H1 (cell line): ENCODE measurements around the gene TPD52L1. TPM values are rescaled to one million over a fixed set of nuclear protein-coding genes. Genes with fewer than 3 reads are reported as not detected.

Source experiments
- CBX8 ChIP-seq: fragments of 300-800, 300-1000 bp; sonication (generic); IDR thresholded peaks from 2 replicates; pipeline ENCODE4 v1.7.1; 2016; ENCODE audit warnings: low read depth, low read length, borderline replicate concordance
- EZH2 ChIP-seq: fragments of 200-600 bp; sonication (generic); IDR thresholded peaks from 2 replicates; pipeline ENCODE4 v1.7.1; 2012; ENCODE audit warnings: low read depth, mild to moderate bottlenecking, moderate library complexity, low read length, inconsistent platforms; ENCODE audit not compliant: severe bottlenecking
- JUND ChIP-seq: IDR thresholded peaks from 2 replicates; pipeline ENCODE4 v1.6.1; 2011; ENCODE audit warnings: mild to moderate bottlenecking, improper control_type of control experiment, low read length
- SRF ChIP-seq: IDR thresholded peaks from 2 replicates; pipeline ENCODE4 v1.6.1; 2011; ENCODE audit warnings: mild to moderate bottlenecking, low read depth, low read length, moderate library complexity
- TCF12 ChIP-seq: IDR thresholded peaks from 2 replicates; pipeline ENCODE4 v1.6.1; 2011; ENCODE audit warnings: low read depth, mild to moderate bottlenecking, low read length
- TEAD4 ChIP-seq: IDR thresholded peaks from 2 replicates; pipeline ENCODE4 v1.6.1; 2012; ENCODE audit warnings: low read depth, low read length, inconsistent platforms, mixed read lengths
- YY1 ChIP-seq: IDR thresholded peaks from 2 replicates; pipeline ENCODE4 v1.6.1; 2011; ENCODE audit warnings: low read depth, mild to moderate bottlenecking, low read length
- polyA plus RNA-seq, 7 experiments: library from polyadenylated mRNA; depleted of rRNA in 3 of 7; stranded (reverse) in 5 of 7; unstranded in 2 of 7; fragments of >200 nt in 5 of 7; fragments of 200-250 nt in 2 of 7; gene quantifications; 1 replicate in 5 of 7; 2 replicates in 1 of 7; 4 replicates in 1 of 7; pipeline versions ENCODE4 v1.2.1 to v1.2.3, GENCODE V29; 2011 to 2013; ENCODE audit warnings: missing spikeins in 2 of 7, mixed read lengths in 2 of 7
- total RNA-seq: library from RNA; stranded (reverse); fragmentation: NEBNext Ultra II Directional; extraction: Animal tissue kit (Norgen Biotek cat#: 25700); gene quantifications from 2 replicates; pipeline ENCODE4 v1.2.1, GENCODE V29; 2021
- TF ChIP-seq, protein P1 (sequence below): IDR thresholded peaks from 2 replicates; pipeline ENCODE4 v1.6.1; 2011; ENCODE audit warnings: low read length, improper control_type of control experiment

The TPD52L1 gene
- total and polyA plus RNA-seq, 2 of the 8 experiments (the other 6 are each of a cell fraction or from before 2014, with no cell fraction given): 7.4 to 14.2 TPM

DNA sequence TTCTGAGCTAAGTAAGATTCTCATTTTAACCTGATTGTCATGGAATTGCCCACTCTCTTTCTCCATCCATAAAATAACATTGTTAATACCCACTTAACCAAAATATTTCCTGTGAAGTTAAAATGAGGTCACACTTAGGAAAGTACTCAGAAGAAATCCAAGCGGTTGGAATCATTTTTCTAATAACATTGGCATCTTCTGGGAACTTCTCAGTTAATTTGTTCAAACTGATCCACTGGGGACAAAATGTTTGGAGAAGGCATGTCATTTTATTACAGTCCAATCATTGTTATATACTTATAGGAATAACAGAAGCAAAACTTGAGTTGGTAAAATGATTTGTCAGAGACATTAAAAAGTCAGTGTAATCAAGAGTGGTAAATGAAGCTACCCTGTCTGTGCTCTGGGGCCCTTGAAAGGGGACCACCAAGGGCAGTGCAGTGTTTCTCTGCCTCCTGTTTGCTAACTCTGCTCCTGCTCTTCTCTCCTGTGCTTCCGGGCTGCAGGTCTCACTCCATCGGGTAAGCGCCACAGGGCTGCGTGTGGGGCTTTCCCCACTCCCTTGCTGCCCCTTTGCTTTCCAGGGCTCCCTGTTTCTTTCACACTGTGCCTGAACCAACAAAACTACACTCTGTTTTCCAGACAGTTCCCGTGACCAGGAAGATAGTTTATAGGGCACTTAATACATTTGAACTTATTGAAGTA is 98.1 kb downstream of the TPD52L1 start (continued):
- TF ChIP-seq TEAD4 (no peak), EZH2 (no peak), SRF (no peak), CBX8 (no peak), TCF12 (no peak), YY1 (no peak), JUND (no peak)
- TF ChIP-seq, protein P1, sequence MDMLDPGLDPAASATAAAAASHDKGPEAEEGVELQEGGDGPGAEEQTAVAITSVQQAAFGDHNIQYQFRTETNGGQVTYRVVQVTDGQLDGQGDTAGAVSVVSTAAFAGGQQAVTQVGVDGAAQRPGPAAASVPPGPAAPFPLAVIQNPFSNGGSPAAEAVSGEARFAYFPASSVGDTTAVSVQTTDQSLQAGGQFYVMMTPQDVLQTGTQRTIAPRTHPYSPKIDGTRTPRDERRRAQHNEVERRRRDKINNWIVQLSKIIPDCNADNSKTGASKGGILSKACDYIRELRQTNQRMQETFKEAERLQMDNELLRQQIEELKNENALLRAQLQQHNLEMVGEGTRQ: no peak
